Skeletal muscle satellite cell (primary cell): ENCODE data around the gene KRI1.

Source experiments
- H3K27me3 ChIP-seq: 2 replicates; pipeline ENCODE4 v1.7.0; 2013; ENCODE audit warnings: low read length; ENCODE audit not compliant: control insufficient read depth, insufficient read depth
- H3K36me3 ChIP-seq: 2 replicates; pipeline ENCODE4 v1.7.0; 2013; ENCODE audit warnings: mild to moderate bottlenecking, control low read depth, low read length; ENCODE audit not compliant: insufficient read depth
- H3K4me1 ChIP-seq: 2 replicates; pipeline ENCODE4 v1.7.0; 2013; ENCODE audit warnings: low read length; ENCODE audit not compliant: control insufficient read depth, insufficient read depth
- H3K4me2 ChIP-seq: 2 replicates; pipeline ENCODE4 v1.7.0; 2013; ENCODE audit warnings: mild to moderate bottlenecking, low read length
- H3K4me3 ChIP-seq: 2 replicates; pipeline ENCODE4 v1.7.0; 2013; ENCODE audit warnings: low read length
- H3K9ac ChIP-seq: 2 replicates; pipeline ENCODE4 v1.7.0; 2013; ENCODE audit warnings: mild to moderate bottlenecking, low read depth, low read length, moderate library complexity
- H3K9me3 ChIP-seq: replicated peaks from 2 replicates; pipeline ENCODE4 v1.7.0; 2013; ENCODE audit warnings: mild to moderate bottlenecking, control low read depth, low read length

KRI1 gene

DNA sequence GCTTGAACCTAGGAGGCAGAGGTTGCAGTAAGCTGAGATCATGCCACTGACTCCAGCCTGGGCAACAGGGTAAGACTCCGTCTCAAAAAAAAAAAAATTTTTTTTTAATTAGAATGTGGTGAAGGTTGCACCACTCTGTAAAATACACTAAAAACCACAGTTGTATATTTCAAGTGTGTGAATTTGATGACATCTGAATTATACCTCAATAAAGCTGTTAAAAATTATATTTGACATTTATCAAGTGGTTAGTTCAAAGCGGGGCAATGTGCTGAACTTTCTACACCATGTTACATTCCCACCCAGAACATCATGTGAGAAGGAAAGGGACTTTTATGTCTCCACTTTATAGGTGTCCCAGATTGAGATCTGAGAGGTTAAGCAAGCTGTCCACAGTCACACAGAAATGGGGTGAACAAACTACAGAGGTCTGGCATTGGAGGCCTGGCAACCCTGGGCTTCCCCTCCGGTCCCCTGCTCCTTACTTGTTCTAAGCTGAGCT lies 42.6 kb downstream of the KRI1 start:
- no peak overlapping the region for H3K9ac ChIP-seq
- H3K4me2 ChIP-seq, result no peak overlapping the region
- H3K9me3 ChIP-seq, result no peaks in the 10 kb centered on the region
- no peak overlapping the region for H3K4me3 ChIP-seq
- H3K4me1 ChIP-seq, result peaks cover 5% of the 10 kb centered on the region
- no peaks in the 10 kb centered on the region for H3K36me3 ChIP-seq
- H3K27me3 ChIP-seq, result peaks cover 33% of the 10 kb centered on the region

DNA sequence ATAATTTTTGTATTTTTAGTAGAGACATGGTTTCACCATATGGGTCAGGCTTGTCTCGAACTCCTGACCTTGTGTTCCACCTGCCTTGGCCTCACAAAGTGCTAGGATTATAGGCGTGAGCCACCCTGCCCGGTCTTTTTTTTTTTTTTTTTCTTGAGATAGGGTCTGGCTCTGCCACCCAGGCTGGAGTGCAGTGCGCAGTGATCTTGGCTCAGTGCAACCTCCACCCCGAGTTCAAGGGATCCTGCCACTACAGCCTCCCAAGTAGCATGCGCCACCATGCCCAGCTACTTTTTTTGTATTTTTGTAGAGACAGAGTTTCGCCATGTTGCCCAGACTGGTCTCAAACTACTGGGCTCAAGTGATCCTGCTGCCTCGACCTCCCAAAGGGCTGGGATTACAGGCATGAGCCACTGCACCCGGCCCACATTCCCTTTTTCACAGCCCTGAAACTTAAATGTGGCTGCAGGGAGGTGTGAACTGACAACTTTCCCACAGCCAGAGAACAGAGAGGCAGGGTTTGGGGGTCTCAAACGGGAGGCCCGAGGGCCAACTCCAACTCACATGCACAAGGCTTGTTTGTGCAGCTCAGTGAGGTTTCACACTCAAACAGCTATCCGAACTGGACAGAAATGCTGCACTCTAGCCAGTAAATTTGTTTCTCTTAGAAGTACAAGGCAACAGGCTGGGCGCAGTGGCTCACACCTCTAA lies 44.2 kb downstream of the KRI1 start:
- H3K4me2 ChIP-seq, result no peak overlapping the region
- no peak overlapping the region for H3K4me3 ChIP-seq
- no peaks in the 10 kb centered on the region for H3K9me3 ChIP-seq
- no peaks in the 10 kb centered on the region for H3K36me3 ChIP-seq
- peaks cover 19% of the 10 kb centered on the region for H3K4me1 ChIP-seq
- H3K9ac ChIP-seq, result no peak overlapping the region
- peaks cover 35% of the 10 kb centered on the region for H3K27me3 ChIP-seq

DNA sequence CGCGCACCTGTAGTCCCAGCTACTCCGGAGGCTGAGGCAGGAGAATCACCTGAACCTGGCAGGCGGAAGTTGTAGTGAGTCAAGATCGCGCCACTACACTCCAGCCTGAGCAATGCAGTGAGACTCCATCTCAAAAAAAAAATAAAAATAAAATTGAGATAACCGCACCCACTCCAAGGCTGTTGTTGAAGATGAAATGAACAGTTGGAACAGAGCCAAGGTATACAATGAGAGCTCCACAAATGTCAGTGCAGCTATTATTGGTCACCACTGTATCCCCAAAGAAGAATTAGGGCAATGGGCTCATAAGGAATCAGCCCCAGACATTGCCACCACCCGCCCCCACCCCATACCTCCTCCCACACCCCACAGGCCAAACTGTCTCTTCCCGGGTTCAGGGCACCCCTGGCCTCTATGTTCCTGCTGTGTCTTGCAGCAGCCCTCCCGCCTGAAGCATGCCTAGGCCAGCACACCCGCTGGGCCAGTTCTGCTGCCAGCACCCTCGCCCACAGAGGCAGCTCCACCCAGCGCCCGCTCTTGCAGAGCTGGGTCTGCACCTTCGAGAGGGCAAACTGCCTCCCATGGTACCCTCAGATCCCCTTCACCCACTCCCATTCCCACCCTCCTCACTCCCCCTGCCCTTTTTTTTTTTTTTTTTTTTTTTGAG lies 45.0 kb downstream of the KRI1 start:
- no peaks in the 10 kb centered on the region for H3K36me3 ChIP-seq
- H3K27me3 ChIP-seq, result peaks cover 37% of the 10 kb centered on the region
- H3K9me3 ChIP-seq, result no peaks in the 10 kb centered on the region
- no peak overlapping the region for H3K4me2 ChIP-seq
- peaks cover 19% of the 10 kb centered on the region for H3K4me1 ChIP-seq
- no peak overlapping the region for H3K4me3 ChIP-seq
- no peak overlapping the region for H3K9ac ChIP-seq

DNA sequence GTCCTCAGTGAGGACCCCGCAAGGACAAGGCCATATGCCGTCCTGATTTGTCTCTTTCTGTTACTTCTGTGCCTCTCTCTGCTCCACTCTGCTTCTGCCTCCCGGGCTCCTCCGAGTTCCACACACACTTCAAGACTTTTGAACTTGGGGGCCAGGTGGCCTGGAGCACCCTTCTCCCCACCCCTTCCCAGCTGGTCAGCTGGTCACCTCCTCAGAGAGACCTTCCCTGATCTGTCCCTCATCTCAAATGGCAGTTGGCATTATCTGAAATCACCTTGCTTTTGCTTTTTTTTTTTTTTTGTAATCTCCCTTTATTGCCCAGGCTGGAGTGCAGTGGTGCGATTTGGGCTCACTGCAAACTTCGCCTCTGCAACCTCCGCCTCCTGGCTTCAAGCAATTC lies 46.4 kb downstream of the KRI1 start:
- H3K9ac ChIP-seq, result no peak overlapping the region
- no peaks in the 10 kb centered on the region for H3K36me3 ChIP-seq
- no peaks in the 10 kb centered on the region for H3K9me3 ChIP-seq
- H3K4me1 ChIP-seq, result peaks cover 19% of the 10 kb centered on the region
- no peak overlapping the region for H3K4me3 ChIP-seq
- no peak overlapping the region for H3K4me2 ChIP-seq
- H3K27me3 ChIP-seq, result peaks cover 51% of the 10 kb centered on the region

DNA sequence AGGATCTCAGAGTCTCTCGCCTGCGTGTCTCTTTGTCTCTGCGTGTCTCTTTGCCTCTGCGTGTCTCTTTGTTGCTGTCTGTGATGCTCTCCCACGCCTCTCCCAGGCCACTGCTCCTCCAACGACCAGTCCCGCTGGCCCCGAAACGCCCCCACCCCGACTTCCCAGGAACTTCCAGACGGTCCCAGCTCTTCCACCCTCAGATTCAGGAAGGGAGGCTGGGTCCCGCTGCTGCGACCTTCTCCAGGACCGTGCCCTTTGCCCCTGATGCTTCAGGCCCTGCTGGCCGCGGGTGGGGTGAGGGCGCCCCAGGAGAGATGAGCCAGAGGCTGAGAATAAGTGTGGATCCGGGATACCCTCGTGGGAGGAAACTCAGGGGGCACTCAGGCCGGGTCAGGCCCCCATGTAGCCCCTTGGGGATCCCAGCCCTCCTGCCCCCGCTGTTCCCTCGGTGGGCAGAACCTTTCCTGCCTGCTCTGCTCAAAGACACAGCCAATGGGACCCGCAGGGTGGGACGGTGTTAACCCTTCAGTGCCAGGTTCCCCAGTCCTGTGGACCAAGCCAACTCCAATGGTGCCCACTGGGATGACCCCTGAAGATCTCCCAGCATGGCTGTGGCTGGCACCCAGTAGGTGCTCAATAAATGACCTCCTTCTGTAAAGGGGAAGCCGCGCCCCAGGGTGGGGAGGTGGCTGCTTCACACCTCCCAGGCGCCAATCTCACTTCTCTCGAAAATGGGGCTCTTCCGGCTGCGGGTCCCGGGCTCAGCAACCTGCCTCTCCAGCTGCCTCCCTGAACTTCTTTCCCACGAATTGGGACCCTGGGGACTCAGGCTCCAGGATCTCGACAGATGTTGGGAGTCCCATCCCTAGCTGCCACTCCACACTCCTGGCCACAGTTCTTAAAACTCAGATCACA lies 47.1 kb downstream of the KRI1 start:
- Histone ChIP-seq H3K4me1 (peaks cover 19% of the 10 kb centered on the region), H3K36me3 (no peaks in the 10 kb centered on the region), H3K4me2 (peak overlapping the region; percentile 72), H3K4me3 (no peak overlapping the region), H3K9ac (no peak overlapping the region), H3K27me3 (peaks cover 52% of the 10 kb centered on the region), H3K9me3 (no peaks in the 10 kb centered on the region)

DNA sequence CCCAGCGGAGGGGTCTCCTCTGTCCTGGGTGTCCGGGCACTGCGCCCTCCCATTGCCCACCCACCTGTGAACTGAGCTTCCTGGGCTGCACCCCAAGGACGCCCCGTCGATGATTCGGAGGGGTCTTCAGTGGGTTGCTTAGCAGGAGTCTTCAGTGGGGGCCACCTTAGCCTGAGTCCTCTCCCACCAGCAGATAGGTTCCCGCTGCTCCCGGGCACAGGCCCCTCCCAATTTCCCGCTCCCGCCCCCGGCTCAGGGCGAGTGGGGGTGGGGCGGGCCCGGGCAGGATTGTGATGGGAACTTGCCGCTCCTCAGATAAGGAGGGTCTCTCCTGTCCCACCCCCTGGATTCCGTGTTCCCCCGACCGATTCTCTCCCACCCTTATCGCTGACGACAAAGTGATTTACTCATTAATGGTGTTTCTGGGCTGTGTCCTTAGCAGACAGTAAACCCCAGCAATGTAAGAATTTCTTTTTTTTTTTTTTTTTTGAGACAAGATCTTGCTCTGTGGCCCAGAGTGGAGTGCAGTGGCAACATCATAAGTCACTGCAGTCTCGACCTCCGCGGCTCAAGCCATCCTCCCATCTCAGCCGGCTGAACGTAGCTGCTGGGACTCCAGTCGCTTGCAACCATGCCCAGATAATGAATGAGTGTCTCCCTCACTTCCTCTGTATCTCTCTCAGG lies 47.9 kb downstream of the KRI1 start:
- peak overlapping the region; percentile 72 for H3K4me2 ChIP-seq
- no peak overlapping the region for H3K9ac ChIP-seq
- no peaks in the 10 kb centered on the region for H3K9me3 ChIP-seq
- H3K4me1 ChIP-seq, result peaks cover 19% of the 10 kb centered on the region
- peak overlapping the region; percentile 59 for H3K4me3 ChIP-seq
- no peaks in the 10 kb centered on the region for H3K36me3 ChIP-seq
- peaks cover 55% of the 10 kb centered on the region for H3K27me3 ChIP-seq

DNA sequence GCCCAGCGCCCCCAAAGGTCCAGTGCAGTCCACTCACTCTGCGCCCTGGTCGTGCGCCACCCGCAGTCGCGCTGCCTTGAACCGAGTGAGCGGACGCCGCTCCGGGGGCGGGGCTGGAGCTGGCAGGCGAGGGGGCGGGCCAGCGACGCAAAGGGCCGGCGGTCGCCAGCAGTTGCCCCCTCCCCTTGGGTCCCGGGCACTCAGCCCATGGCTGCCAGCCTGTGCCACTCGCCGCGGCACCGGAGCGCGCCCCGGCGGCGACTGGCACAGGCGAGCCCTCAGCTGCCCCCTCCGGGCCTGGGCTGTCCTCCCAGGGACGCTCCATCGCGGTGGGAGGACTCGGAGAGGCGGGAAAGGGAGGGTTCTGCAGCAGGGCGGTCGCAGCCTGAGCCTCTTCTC lies 48.5 kb downstream of the KRI1 start, which contains the start of gene S1PR5:
S1PR5 (minus strand) TSS at position 87 of the 399 bp plus-strand sequence. CDS start 2,436 bp downstream, outside the sequence.
- H3K4me3 ChIP-seq, result peak within 1 kb of the TSS; percentile 59
- no peaks in the 10 kb centered on the region for H3K9me3 ChIP-seq
- H3K9ac ChIP-seq, result no peak within 1 kb of the TSS
- H3K27me3 ChIP-seq, result peaks cover 57% of the 10 kb centered on the region
- no peaks in the 10 kb centered on the region for H3K36me3 ChIP-seq
- peaks cover 19% of the 10 kb centered on the region for H3K4me1 ChIP-seq
- H3K4me2 ChIP-seq, result peak within 1 kb of the TSS; percentile 72

DNA sequence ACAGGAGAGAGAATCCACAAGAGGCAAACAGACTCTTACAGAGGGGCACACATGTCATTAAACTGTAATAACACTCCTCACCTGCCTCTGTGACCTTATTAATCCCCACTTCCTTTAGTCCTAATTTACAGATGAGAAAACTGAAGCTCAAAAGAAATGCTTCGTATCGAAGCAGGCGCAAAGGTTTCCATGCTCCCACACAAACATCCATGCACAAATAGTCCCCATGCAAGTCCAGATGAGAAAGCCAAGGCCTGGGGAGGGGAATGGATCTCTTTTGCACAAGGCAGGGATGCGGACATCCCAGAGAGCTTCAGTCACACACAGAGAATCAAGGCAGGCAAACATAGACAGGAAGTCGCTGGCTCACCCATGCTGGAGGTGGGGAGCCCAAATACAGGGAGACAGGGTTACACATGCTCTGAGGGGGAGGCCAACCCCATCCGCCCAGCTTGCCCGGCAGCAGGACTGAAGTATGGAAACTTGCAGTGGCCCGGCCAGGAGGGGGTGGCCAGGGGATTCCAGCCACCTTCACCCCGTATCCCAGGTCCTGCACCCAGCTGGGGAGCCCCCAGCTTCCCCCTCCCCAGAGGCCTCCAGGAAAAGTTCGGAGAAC lies 49.0 kb downstream of the KRI1 start:
- Histone ChIP-seq H3K9ac (no peak overlapping the region), H3K4me1 (peaks cover 19% of the 10 kb centered on the region), H3K9me3 (no peaks in the 10 kb centered on the region), H3K4me3 (peak overlapping the region; percentile 59), H3K36me3 (no peaks in the 10 kb centered on the region), H3K27me3 (peaks cover 57% of the 10 kb centered on the region), H3K4me2 (peak overlapping the region; percentile 72)

DNA sequence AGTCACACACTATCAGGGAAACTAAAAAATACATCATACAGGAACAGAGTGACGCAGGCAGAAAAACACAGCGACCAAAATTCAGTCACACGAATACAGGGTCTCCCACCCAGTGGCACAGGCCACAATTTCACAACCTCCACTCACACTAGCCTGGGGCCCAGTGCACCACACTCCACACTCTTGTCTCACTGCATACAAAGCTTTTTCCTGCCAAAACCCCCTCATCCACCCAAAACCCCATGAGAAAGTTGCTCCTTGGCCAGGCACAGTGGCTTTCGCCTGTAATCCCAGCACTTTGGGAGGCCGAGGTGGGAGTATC lies 49.8 kb downstream of the KRI1 start:
- Histone ChIP-seq H3K36me3 (no peaks in the 10 kb centered on the region), H3K4me3 (no peak overlapping the region), H3K4me1 (peaks cover 19% of the 10 kb centered on the region), H3K9me3 (no peaks in the 10 kb centered on the region), H3K9ac (no peak overlapping the region), H3K4me2 (no peak overlapping the region), H3K27me3 (peaks cover 55% of the 10 kb centered on the region)

DNA sequence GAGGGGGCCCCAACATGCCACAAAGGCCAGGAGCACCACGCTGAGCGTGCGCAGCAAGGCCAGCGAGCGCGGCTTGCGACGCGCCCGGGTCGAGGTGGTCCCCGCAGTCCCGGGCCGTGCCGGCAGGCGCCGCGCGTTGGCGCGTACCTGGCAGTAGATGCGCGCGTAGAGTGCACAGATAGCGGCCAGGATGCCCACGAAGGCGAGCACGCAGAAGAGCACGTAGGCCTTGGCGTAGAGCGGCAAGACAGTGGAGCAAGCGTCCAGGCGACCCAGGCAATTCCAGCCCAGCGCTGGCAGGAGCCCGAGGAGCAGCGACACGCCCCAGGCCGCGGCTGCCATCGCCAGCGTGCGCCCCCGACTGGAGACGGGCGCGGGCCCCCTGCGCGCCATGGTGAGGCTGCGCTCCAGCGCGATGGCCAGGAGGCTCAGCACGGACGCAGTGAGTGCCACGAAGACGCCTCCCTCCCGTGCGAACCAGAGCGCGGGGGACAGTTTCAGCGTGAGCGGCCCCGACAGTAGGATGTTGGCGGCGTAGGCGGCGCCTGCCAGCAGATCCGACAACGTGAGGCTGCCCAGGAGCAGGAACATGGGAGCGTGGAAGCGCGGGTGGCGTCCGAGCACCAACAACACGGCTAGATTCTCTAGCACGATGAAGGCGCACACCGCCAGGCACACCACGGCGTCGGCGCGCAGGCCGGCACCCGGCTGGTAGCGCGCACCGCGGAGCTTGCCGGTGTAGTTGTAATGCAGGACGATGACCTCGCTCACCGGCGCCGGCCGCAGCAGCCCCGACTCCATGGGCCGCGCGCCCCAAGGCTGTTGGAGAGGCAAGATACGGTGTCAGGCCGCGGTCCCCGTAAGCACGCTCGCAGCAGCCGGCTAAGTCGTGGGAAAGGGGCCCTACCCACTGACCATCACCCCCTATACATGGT lies 51.3 kb downstream of the KRI1 start:
- H3K27me3 ChIP-seq, result peaks cover 59% of the 10 kb centered on the region
- H3K4me2 ChIP-seq, result no peak overlapping the region
- H3K9me3 ChIP-seq, result no peaks in the 10 kb centered on the region
- H3K9ac ChIP-seq, result no peak overlapping the region
- H3K36me3 ChIP-seq, result no peaks in the 10 kb centered on the region
- peaks cover 19% of the 10 kb centered on the region for H3K4me1 ChIP-seq
- H3K4me3 ChIP-seq, result no peak overlapping the region
